ENCODE results near the gene GFER. TPM values are rescaled to one million over a fixed set of nuclear protein-coding genes. Genes with fewer than 3 reads are reported as not detected.
"Not testable (repeated sequence)": the region's sequence is repeated elsewhere in the genome, so short reads cannot be mapped to it uniquely, and the experiment has no call there.

GFER gene
- total RNA-seq, result 10 to 100 TPM; 11.3 to 13.3 TPM
- polyA plus RNA-seq, result 10 to 100 TPM; 32.5 to 44.2 TPM
- long read RNA-seq, donor 1, transcript GFER-201 (3 exons, 2,345 nt), result major isoform, 5 of 9 reads
- long read RNA-seq, donor 1, partial matches to known transcripts, result 0 of 9 reads
- long read RNA-seq, donor 1, other reads (novel, unspliced or antisense), result 3 of 9 reads
- long read RNA-seq, donor 2, partial matches to known transcripts, result 0 of 9 reads
- long read RNA-seq, donor 2, other reads (novel, unspliced or antisense), result 3 of 9 reads

DNA sequence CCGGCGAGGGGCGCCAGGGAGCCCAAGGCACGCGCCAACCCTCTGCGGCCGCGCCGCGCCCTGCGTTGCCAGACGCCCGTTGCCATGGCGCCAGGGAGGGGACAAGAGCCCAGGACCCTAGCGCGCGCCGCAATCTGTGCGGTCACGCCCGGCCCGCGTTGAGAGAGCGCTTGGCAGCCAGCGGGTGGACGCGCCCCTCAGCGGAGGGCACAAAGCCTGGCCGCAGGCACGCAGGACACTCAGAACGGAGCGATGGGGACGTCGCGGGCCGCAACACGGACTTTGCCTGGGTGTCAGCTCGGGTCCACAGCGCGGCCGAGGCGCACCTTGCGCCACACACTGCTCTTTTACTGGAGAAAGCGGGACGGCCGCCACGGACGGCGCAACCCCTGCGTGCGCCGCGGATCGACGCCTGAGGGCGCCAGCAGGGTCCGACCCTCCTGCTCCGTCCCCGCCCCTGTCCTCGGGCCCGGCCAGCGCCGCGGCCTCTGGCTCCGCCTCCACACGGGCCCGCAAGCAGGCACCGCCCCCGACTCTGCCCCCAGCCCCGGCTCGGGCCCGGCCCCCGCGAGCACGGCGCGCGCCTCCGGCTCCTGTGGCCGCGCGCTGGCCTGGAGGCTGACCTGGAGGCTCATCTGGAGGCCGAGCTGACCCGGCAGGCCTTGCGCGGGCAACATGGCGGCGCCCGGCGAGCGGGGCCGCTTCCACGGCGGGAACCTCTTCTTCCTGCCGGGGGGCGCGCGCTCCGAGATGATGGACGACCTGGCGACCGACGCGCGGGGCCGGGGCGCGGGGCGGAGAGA is at the start of gene GFER:
GFER (plus strand) TSS at position 650 of the 803 bp plus-strand sequence; CDS start at position 676, 26 bp downstream.
- Histone ChIP-seq H3K36me3 (ENCODE audit: control insufficient read depth in 1 of 2, insufficient read depth in 2 of 2, low read length in 1 of 2) (no peaks in the 10 kb centered on the region), H3K4me1 (ENCODE audit: control insufficient read depth in 1 of 2, insufficient read depth in 2 of 2, low read length in 2 of 2) (peaks cover 0 to 1% of the 10 kb centered on the region in 2 donors), H3K4me3 (ENCODE audit: low read length in 2 of 2) (peak within 1 kb of the TSS; percentile 39 to 78), H3K9me3 (ENCODE audit: control insufficient read depth, low read length) (no peaks in the 10 kb centered on the region), H3K27ac (ENCODE audit: low read depth in 1 of 2, low read length in 2 of 2) (peak within 1 kb of the TSS in 1 of 2 donors; percentile 0), H3K27me3 (ENCODE audit: control insufficient read depth in 1 of 2, insufficient read depth in 2 of 2, low read length in 1 of 2) (peaks cover 0 to 2% of the 10 kb centered on the region in 2 donors)
- ATAC-seq (ENCODE audit: low FRiP score) (peak; percentile 95), DNase-seq (peak; percentile 95 to 96)
- intact Hi-C loops (cut with DNase I), result no loop called here
- 0% methylated on average over 86 to 109 of the region's 109 CpGs for WGBS, 2 donors

DNA sequence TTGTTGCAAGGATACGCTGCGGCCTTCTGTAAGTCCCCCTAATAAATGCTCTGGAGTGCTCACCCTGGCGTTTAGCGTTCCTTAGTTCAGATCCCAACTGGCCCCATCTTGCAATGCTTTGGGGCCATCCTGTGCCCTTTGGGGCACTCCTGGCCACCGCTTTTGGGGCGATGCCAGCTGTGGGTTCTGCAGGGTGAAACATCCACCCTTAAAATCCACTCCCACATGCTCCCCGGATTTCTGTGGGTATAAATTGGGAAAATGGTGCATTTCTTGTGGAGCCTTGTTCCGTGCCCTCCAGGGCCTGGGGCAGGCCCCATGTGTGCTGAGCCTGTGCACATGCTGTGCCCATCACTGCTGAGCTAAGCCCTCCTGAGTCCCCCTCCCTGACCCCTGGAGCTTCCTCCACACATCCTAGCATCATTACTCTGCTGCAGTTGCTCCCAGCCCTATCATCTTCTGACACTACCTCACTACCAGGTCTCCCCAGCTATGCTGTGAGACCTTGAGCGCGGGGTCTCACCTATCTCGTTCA is 47.0 kb upstream of the GFER start:
- peak in 1 of 2 donors; percentile 56 for DNase-seq
- no peak overlapping the region for H3K4me3 ChIP-seq (ENCODE audit: low read length in 2 of 2)
- H3K4me1 ChIP-seq (ENCODE audit: control insufficient read depth in 1 of 2, insufficient read depth in 2 of 2, low read length in 2 of 2), result no peaks in the 10 kb centered on the region
- H3K36me3 ChIP-seq (ENCODE audit: control insufficient read depth in 1 of 2, insufficient read depth in 2 of 2, low read length in 1 of 2), result peaks cover 0 to 4% of the 10 kb centered on the region in 2 donors
- H3K9me3 ChIP-seq (ENCODE audit: control insufficient read depth, low read length), result no peaks in the 10 kb centered on the region
- H3K27me3 ChIP-seq (ENCODE audit: control insufficient read depth in 1 of 2, insufficient read depth in 2 of 2, low read length in 1 of 2), result no peaks in the 10 kb centered on the region
- intact Hi-C loops (cut with DNase I), result no loop called here
- WGBS, 2 donors, result 92 to 93% methylated on average over 11 of the region's 11 CpGs
- no peak for ATAC-seq (ENCODE audit: low FRiP score)
- H3K27ac ChIP-seq (ENCODE audit: low read depth in 1 of 2, low read length in 2 of 2), result no peak overlapping the region

DNA sequence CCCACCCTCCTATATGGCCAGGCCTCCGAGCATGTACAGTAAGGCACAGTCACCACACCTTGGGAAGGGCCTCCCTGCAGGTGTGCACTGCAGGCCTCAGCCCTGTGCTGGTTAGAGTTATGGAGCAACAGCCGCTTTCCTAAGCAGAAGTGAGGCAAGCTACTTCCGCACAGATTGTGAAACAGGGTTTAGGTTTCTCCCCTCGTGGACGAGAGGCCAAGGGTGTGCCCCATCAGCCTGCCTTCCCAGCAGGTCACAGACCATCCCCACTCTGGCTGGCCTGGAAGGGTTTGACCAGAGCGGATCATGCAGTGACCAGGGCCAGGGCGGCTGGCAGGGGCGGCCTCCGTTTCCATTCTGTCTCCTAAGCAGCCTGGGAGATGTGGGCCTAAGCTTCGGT is 45.7 kb upstream of the GFER start:
- intact Hi-C loops (cut with DNase I), result no loop called here

DNA sequence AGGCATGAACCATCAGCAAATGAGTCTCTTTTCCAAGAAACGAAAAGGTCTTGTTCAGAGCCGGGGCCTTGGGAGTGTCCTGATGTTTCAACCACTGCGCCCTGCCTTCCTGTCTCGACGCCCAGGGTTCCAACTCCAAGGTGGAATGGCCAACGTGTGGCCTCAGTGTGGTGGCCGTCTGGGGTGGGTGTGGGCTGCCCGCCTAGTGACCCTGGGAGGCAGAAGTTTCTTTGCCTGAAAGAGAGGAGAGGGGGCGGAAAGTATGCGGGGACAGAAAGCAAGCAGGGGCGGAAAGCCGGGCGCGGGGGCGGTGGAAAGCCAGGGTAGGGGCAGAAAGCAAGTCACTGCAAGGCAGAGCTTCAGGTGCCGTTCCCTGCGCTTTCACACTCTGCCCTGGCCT is 45.1 kb upstream of the GFER start:
- WGBS, 2 donors, result 92 to 94% methylated on average over 16 to 17 of the region's 17 CpGs
- no peak for ATAC-seq (ENCODE audit: low FRiP score)
- H3K27me3 ChIP-seq (ENCODE audit: control insufficient read depth in 1 of 2, insufficient read depth in 2 of 2, low read length in 1 of 2), result no peaks in the 10 kb centered on the region
- no peak overlapping the region for H3K4me3 ChIP-seq (ENCODE audit: low read length in 2 of 2)
- no peaks in the 10 kb centered on the region for H3K9me3 ChIP-seq (ENCODE audit: control insufficient read depth, low read length)
- DNase-seq, result peak in 1 of 2 donors; percentile 71
- H3K4me1 ChIP-seq (ENCODE audit: control insufficient read depth in 1 of 2, insufficient read depth in 2 of 2, low read length in 2 of 2), result no peaks in the 10 kb centered on the region
- peaks cover 0 to 4% of the 10 kb centered on the region in 2 donors for H3K36me3 ChIP-seq (ENCODE audit: control insufficient read depth in 1 of 2, insufficient read depth in 2 of 2, low read length in 1 of 2)
- H3K27ac ChIP-seq (ENCODE audit: low read depth in 1 of 2, low read length in 2 of 2), result no peak overlapping the region
- intact Hi-C loops (cut with DNase I), result no loop called here

More for the DNA sequence above, 45.7 kb upstream of the GFER start:
- no peaks in the 10 kb centered on the region for H3K27me3 ChIP-seq (ENCODE audit: control insufficient read depth in 1 of 2, insufficient read depth in 2 of 2, low read length in 1 of 2)
- no peaks in the 10 kb centered on the region for H3K4me1 ChIP-seq (ENCODE audit: control insufficient read depth in 1 of 2, insufficient read depth in 2 of 2, low read length in 2 of 2)
- WGBS, 2 donors, result 93 to 96% methylated on average over 10 of the region's 10 CpGs
- no peak overlapping the region for H3K27ac ChIP-seq (ENCODE audit: low read depth in 1 of 2, low read length in 2 of 2)
- ATAC-seq (ENCODE audit: low FRiP score), result no peak
- no peak overlapping the region for H3K4me3 ChIP-seq (ENCODE audit: low read length in 2 of 2)
- DNase-seq, result peak in 1 of 2 donors; percentile 66
- H3K9me3 ChIP-seq (ENCODE audit: control insufficient read depth, low read length), result no peaks in the 10 kb centered on the region
- H3K36me3 ChIP-seq (ENCODE audit: control insufficient read depth in 1 of 2, insufficient read depth in 2 of 2, low read length in 1 of 2), result peaks cover 0 to 4% of the 10 kb centered on the region in 2 donors

GRCh38 chr16:1939833-1940232 is 44.2 kb upstream of the GFER start:
- DNase-seq; H3K27ac ChIP-seq (ENCODE audit: low read depth in 1 of 2, low read length in 2 of 2); intact Hi-C loops (cut with DNase I); H3K4me3 ChIP-seq (ENCODE audit: low read length in 2 of 2); H3K4me1 ChIP-seq (ENCODE audit: control insufficient read depth in 1 of 2, insufficient read depth in 2 of 2, low read length in 2 of 2); H3K9me3 ChIP-seq (ENCODE audit: control insufficient read depth, low read length); ATAC-seq (ENCODE audit: low FRiP score); H3K27me3 ChIP-seq (ENCODE audit: control insufficient read depth in 1 of 2, insufficient read depth in 2 of 2, low read length in 1 of 2); H3K36me3 ChIP-seq (ENCODE audit: control insufficient read depth in 1 of 2, insufficient read depth in 2 of 2, low read length in 1 of 2): not testable (repeated sequence)
- WGBS, 2 donors, result 94 to 98% methylated on average over 8 of the region's 8 CpGs

DNA sequence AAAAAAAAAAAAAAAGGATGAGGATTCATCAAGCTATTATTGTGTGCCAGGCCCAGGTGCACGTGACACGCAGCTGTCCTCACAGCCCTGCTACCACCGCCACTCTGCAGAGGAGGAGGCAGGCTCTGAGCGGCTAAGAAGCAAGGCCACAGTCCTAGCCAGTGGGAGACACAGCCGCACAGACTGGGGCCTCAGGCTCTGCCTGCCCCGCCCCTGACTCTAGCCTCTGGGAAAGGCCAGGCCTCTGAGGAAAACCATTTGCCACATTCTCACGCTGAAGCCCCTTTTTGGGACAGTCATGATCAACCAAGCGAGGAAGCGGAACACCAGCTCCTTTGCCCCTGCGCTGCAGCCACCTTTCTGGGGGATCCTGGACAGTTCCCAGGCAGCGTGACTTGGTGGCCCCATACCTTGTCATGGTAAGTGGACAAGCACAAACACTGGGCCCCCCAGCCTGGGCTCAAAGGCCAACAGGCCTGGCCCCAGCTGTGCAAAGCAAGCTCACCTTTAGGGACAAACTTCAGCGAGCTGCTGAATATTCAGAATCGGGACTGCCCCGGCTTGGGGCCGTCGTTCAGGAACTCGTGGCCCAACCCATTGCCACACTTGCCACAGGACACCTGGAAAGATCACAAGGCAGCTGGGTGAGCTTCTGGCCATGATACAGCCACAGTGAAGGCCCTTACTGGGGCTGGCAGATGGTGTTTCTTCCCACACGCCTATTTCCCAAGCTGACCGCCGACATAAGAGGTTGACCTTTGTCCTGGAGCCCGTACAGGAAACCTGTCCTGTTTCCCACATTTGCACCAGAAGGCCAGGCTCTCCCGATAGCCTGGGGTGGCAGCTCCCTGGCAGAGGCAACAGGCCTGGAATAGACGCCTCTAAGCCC is 43.5 kb upstream of the GFER start:
- ATAC-seq (ENCODE audit: low FRiP score) (no peak), DNase-seq (peak in 1 of 2 donors; percentile 64)
- intact Hi-C loops (cut with DNase I), result no loop called here
- Histone ChIP-seq H3K4me1 (ENCODE audit: control insufficient read depth in 1 of 2, insufficient read depth in 2 of 2, low read length in 2 of 2) (no peaks in the 10 kb centered on the region), H3K27me3 (ENCODE audit: control insufficient read depth in 1 of 2, insufficient read depth in 2 of 2, low read length in 1 of 2) (no peaks in the 10 kb centered on the region), H3K36me3 (ENCODE audit: control insufficient read depth in 1 of 2, insufficient read depth in 2 of 2, low read length in 1 of 2) (peaks cover 0 to 4% of the 10 kb centered on the region in 2 donors), H3K27ac (ENCODE audit: low read depth in 1 of 2, low read length in 2 of 2) (no peak overlapping the region), H3K9me3 (ENCODE audit: control insufficient read depth, low read length) (no peaks in the 10 kb centered on the region), H3K4me3 (ENCODE audit: low read length in 2 of 2) (no peak overlapping the region)
- 93% methylated on average over 23 of the region's 23 CpGs for WGBS, 2 donors

GRCh38 chr16:1941162-1942046 is 42.6 kb upstream of the GFER start:
- no peak for ATAC-seq (ENCODE audit: low FRiP score)
- H3K27me3 ChIP-seq (ENCODE audit: control insufficient read depth in 1 of 2, insufficient read depth in 2 of 2, low read length in 1 of 2), result no peaks in the 10 kb centered on the region
- H3K27ac ChIP-seq (ENCODE audit: low read depth in 1 of 2, low read length in 2 of 2), result no peak overlapping the region
- WGBS, 2 donors, result 88% methylated on average over 30 of the region's 30 CpGs
- peaks cover 0 to 4% of the 10 kb centered on the region in 2 donors for H3K36me3 ChIP-seq (ENCODE audit: control insufficient read depth in 1 of 2, insufficient read depth in 2 of 2, low read length in 1 of 2)
- no peaks in the 10 kb centered on the region for H3K9me3 ChIP-seq (ENCODE audit: control insufficient read depth, low read length)
- no peaks in the 10 kb centered on the region for H3K4me1 ChIP-seq (ENCODE audit: control insufficient read depth in 1 of 2, insufficient read depth in 2 of 2, low read length in 2 of 2)
- no peak overlapping the region for H3K4me3 ChIP-seq (ENCODE audit: low read length in 2 of 2)
- peak in 1 of 2 donors; percentile 70 for DNase-seq
- intact Hi-C loops (cut with DNase I), result no loop called here

All from aorta (tissue), 5 donors.